HepG2 (cell line): Measurements from ENCODE around the gene DHRS1. TPM values are rescaled to one million over a fixed set of nuclear protein-coding genes. Genes with fewer than 3 reads are reported as not detected.

Experiments
- HNF1A ChIP-seq, 2 experiments: sonication (generic) in 1 of 2; formaldehyde crosslinking in 1 of 2; IDR thresholded peaks; 2 replicates each; pipeline versions ENCODE4 v1.4.0 to v1.6.1; 2016 to 2020; ENCODE audit warnings: borderline replicate concordance in 1 of 2, low read depth in 1 of 2, mild to moderate bottlenecking in 1 of 2, missing genetic modification reagents in 1 of 2
- IRX3 ChIP-seq: sonication (generic); formaldehyde crosslinking; IDR thresholded peaks from 2 replicates; pipeline ENCODE4 v1.8.1; 2023; ENCODE audit warnings: mild to moderate bottlenecking, low read depth, missing genetic modification reagents, borderline replicate concordance
- PHF5A ChIP-seq: IDR thresholded peaks from one replicate; pipeline ENCODE4 v1.6.1; 2018; ENCODE audit warnings: low read depth, missing genetic modification reagents; ENCODE audit not compliant: unreplicated experiment
- POGZ ChIP-seq: sonication (generic); formaldehyde crosslinking; IDR thresholded peaks from 2 replicates; pipeline ENCODE4 v1.4.0; 2020; ENCODE audit warnings: mild to moderate bottlenecking, missing genetic modification reagents
- SAFB2 ChIP-seq: sonication (generic); formaldehyde crosslinking; IDR thresholded peaks from 2 replicates; pipeline ENCODE4 v1.5.1; 2020; ENCODE audit warnings: missing genetic modification reagents, low read depth, mild to moderate bottlenecking, borderline replicate concordance
- SATB2 ChIP-seq: sonication (generic); formaldehyde crosslinking; IDR thresholded peaks from 2 replicates; pipeline ENCODE4 v1.5.0; 2020; ENCODE audit warnings: missing genetic modification reagents
- SCMH1 ChIP-seq: sonication (generic); formaldehyde crosslinking; IDR thresholded peaks from 2 replicates; pipeline ENCODE4 v1.9.0; 2021; ENCODE audit warnings: missing genetic modification reagents, mild to moderate bottlenecking, borderline replicate concordance
- SMARCE1 ChIP-seq: fragments of 450-650 bp; IDR thresholded peaks from 2 replicates; pipeline ENCODE4 v1.6.1; 2017; ENCODE audit warnings: borderline replicate concordance
- TGIF2 ChIP-seq: IDR thresholded peaks from 2 replicates; pipeline ENCODE4 v1.6.1; 2016; ENCODE audit warnings: control low read depth, missing compliant biosample characterization
- ZBTB46 ChIP-seq: sonication (generic); formaldehyde crosslinking; IDR thresholded peaks from 2 replicates; pipeline ENCODE4 v1.4.0; 2020; ENCODE audit warnings: mild to moderate bottlenecking, missing genetic modification reagents, borderline replicate concordance
- ZIK1 ChIP-seq: sonication (generic); formaldehyde crosslinking; IDR thresholded peaks from 2 replicates; pipeline ENCODE4 v1.5.0; 2020; ENCODE audit warnings: mild to moderate bottlenecking, low read depth, missing genetic modification reagents, borderline replicate concordance
- ZNF256 ChIP-seq: sonication (generic); formaldehyde crosslinking; conservative IDR thresholded peaks from 2 replicates; pipeline ENCODE4 v1.4.0; 2020; ENCODE audit warnings: missing genetic modification reagents
- ZNF335 ChIP-seq: sonication (generic); formaldehyde crosslinking; IDR thresholded peaks from 2 replicates; pipeline ENCODE4 v1.4.0; 2020; ENCODE audit warnings: missing genetic modification reagents
- ZNF773 ChIP-seq: sonication (generic); formaldehyde crosslinking; IDR thresholded peaks from 2 replicates; pipeline ENCODE4 v1.4.0; 2020; ENCODE audit warnings: missing genetic modification reagents, borderline replicate concordance
- ZNF891 ChIP-seq: sonication (generic); formaldehyde crosslinking; IDR thresholded peaks from 2 replicates; pipeline ENCODE4 v1.5.0; 2020; ENCODE audit warnings: mild to moderate bottlenecking, missing genetic modification reagents
- ZSCAN9 ChIP-seq: IDR thresholded peaks from 2 replicates; pipeline ENCODE4 v1.6.1; 2016; ENCODE audit warnings: borderline replicate concordance
- polyA plus RNA-seq, 8 experiments: library from polyadenylated mRNA; depleted of rRNA in 3 of 8; stranded (reverse) in 7 of 8; unstranded in 1 of 8; fragments of >200 nt; fragmentation: Illumina TruSeq in 4 of 8; extraction: Trizol in 4 of 8; gene quantifications; 2 replicates each; pipeline versions ENCODE4 v1.2.1 to v1.2.3, GENCODE V29; 2011 to 2016; ENCODE audit warnings: low read depth in 4 of 8, missing spikeins in 1 of 8, mixed read lengths in 1 of 8; ENCODE audit not compliant: insufficient read depth in 1 of 8
- total RNA-seq, 5 experiments: library from RNA; depleted of rRNA; stranded (reverse); fragments of >200 nt; fragmentation: Illumina TruSeq; extraction: Trizol; gene quantifications; 2 replicates each; pipeline ENCODE4 v1.2.3, GENCODE V29; 2016; ENCODE audit warnings: low read depth in 1 of 5
- TF ChIP-seq, protein P1 (sequence below): sonication (generic); formaldehyde crosslinking; IDR thresholded peaks from 2 replicates; pipeline ENCODE4 v1.5.0; 2020; ENCODE audit warnings: mild to moderate bottlenecking, missing genetic modification reagents

The DHRS1 gene
- total and polyA plus RNA-seq, 2 of the 13 experiments (the other 11 are each of a cell fraction or from before 2014, with no cell fraction given), result 49.8 to 60.8 TPM

DNA sequence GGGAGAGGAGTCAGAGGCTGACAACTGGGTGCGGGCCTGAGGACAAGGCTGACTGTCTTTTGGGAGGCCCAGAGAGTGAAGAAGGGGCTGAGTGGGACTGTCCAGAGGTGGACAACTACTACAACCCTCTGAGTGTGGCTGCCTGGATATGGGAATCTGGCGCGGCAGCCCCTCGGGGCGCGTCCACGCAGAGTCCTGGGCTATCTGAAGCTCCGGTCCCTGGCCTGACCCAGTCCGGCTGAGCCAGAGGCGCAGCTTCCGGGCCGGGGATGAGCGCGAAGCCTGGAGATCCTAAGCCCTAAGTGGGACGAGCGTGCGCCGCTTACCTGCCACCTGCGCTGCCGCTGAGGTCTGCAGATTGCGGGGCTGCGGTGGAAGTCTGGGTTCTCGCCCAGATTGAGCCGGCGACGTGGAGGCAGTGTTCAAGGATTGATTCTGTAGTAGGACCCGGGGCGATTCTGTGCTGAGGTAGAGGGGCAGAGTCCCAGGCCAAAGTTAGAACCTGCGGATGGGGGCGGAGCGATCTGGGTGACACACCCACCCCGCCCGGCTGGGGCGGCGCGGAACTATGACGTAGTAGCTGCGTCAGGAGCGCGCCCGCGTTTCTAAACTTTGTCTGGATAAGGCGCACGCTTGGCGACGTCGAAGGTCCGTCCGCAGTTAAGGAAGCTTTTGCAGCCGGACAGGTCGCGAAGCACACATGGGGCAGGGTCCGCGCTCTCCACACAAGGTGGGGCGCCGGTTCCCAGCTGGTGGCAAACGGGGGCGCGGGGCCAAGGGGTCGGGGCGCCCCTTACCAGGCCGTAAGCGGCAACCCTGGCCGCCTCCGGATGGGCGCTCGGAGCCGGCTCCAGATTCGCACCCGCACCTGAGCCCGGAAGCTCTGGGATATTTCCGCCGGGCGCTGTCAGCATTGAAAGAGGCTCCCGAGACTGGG, at the start of gene DHRS1, which contains the start of gene NOP9 (continued):
- TF ChIP-seq, protein P1, sequence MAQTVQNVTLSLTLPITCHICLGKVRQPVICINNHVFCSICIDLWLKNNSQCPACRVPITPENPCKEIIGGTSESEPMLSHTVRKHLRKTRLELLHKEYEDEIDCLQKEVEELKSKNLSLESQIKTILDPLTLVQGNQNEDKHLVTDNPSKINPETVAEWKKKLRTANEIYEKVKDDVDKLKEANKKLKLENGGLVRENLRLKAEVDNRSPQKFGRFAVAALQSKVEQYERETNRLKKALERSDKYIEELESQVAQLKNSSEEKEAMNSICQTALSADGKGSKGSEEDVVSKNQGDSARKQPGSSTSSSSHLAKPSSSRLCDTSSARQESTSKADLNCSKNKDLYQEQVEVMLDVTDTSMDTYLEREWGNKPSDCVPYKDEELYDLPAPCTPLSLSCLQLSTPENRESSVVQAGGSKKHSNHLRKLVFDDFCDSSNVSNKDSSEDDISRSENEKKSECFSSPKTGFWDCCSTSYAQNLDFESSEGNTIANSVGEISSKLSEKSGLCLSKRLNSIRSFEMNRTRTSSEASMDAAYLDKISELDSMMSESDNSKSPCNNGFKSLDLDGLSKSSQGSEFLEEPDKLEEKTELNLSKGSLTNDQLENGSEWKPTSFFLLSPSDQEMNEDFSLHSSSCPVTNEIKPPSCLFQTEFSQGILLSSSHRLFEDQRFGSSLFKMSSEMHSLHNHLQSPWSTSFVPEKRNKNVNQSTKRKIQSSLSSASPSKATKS, result 0 out of 2 replicates have a peak, but pooled peaks have one; percentile 60
- TF ChIP-seq ZIK1, result peak; percentile 88
- TF ChIP-seq HNF1A (IDR thresholded peaks at IDR 0.05; ENCODE audit: low read depth), result peak; percentile 68; the same call in 1 of the 2 replicates
- peak; percentile 86; the same call in 1 of the 2 replicates for TF ChIP-seq HNF1A (CRISPR knock-in tag; IDR thresholded peaks at IDR 0.05; ENCODE audit: borderline replicate concordance)
- TF ChIP-seq SATB2 (CRISPR knock-in tag), result peak; percentile 96; the same call in 1 of the 2 replicates
- no peak for TF ChIP-seq SCMH1 (CRISPR knock-in tag)
- 0 out of 2 replicates have a peak, but pooled peaks have one; percentile 24 for TF ChIP-seq ZNF773
- TF ChIP-seq ZNF256 (CRISPR knock-in tag), result peak; percentile 94
- TF ChIP-seq ZBTB46, result no peak; the same call in 1 of the 2 replicates
- TF ChIP-seq ZNF335 (CRISPR knock-in tag), result peak; percentile 93
- TF ChIP-seq IRX3, result peak; percentile 46; the same call in 1 of the 2 replicates
- peak; percentile 59 for TF ChIP-seq TGIF2 (CRISPR knock-in tag)
- no peak for TF ChIP-seq SMARCE1
- TF ChIP-seq SAFB2, result peak; percentile 100
- TF ChIP-seq PHF5A (CRISPR knock-in tag), result peak; percentile 92
- TF ChIP-seq ZNF891 (CRISPR knock-in tag), result peak; percentile 98
- peak; percentile 99 for TF ChIP-seq POGZ (CRISPR knock-in tag)
- TF ChIP-seq ZSCAN9 (CRISPR knock-in tag), result no peak; the same call in 1 of the 2 replicates
